Erythroblast (primary cell): ENCODE results near the gene KITLG.

ENCODE experiments used
- GATA1 ChIP-seq: IDR thresholded peaks from 2 replicates; pipeline ENCODE4 v1.6.1; 2011; ENCODE audit warnings: low read depth, mild to moderate bottlenecking, control low read depth, low read length, moderate library complexity
- POLR2A ChIP-seq: IDR thresholded peaks from 2 replicates; pipeline ENCODE4 v1.6.1; 2011; ENCODE audit warnings: mild to moderate bottlenecking, low read length

DNA sequence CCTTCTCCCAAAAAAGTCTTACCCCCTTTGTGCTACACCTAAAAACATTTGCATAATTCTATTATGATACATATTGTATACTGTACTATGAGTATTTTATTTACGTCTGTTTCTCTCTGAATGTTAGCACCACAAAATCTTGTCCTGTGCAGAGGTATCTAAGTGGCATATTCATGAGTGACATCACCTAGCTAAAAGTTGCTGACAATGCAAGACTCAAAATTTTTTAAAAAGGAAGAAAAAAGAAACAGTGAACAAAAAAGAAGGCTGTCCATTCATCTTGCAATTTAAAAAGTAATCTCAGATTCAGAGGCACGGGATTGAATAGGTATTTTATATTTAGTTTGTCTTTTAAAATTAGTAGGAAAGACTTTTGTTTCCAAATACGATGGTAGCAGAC is 69.4 kb downstream of the KITLG start:
- TF ChIP-seq POLR2A = no peak
- TF ChIP-seq GATA1 = no peak
